Keratinocyte (primary cell): Measurements from ENCODE around the gene MELK.
"Not testable (repeated sequence)": the region's sequence is repeated elsewhere in the genome, so short reads cannot be mapped to it uniquely, and the experiment has no call there.

Experiments used
- CTCF ChIP-seq, 3 experiments: IDR thresholded peaks in 1 of 3; conservative IDR thresholded peaks in 1 of 3; optimal IDR thresholded peaks in 1 of 3; 2 replicates in 2 of 3; 3 replicates in 1 of 3; pipeline versions ENCODE3 to v1.5.1; 2011; ENCODE audit warnings: low read length in 3 of 3, mild to moderate bottlenecking in 3 of 3, moderate library complexity in 2 of 3, control low read depth in 1 of 3, inconsistent platforms in 1 of 3; ENCODE audit not compliant: insufficient read depth in 2 of 3; ENCODE audit errors: extremely low read depth in 1 of 3
- EZH2 ChIP-seq: IDR thresholded peaks from one replicate; pipeline ENCODE4 v1.6.1; 2012; ENCODE audit warnings: inconsistent platforms, mild to moderate bottlenecking, low read length, moderate library complexity

GRCh38 chr9:36562801-36563200, 9.9 kb upstream of the MELK start:
- not testable (repeated sequence) for TF ChIP-seq CTCF (optimal IDR thresholded peaks at IDR 0.05 in 1 of 3, IDR thresholded peaks at IDR 0.05 in 1 of 3, conservative IDR thresholded peaks at IDR 0.05 in 1 of 3; ENCODE audit: extremely low read depth in 1 of 3, insufficient read depth in 2 of 3, low read length in 3 of 3); EZH2
